ENCODE data around the gene PDZD2. TPM values are rescaled to one million over a fixed set of nuclear protein-coding genes. Genes with fewer than 3 reads are reported as not detected.

PDZD2 gene
- total and polyA plus RNA-seq, 3 donors from 2014 or later = 47.3 to 89.1 (median 83.9) TPM

DNA sequence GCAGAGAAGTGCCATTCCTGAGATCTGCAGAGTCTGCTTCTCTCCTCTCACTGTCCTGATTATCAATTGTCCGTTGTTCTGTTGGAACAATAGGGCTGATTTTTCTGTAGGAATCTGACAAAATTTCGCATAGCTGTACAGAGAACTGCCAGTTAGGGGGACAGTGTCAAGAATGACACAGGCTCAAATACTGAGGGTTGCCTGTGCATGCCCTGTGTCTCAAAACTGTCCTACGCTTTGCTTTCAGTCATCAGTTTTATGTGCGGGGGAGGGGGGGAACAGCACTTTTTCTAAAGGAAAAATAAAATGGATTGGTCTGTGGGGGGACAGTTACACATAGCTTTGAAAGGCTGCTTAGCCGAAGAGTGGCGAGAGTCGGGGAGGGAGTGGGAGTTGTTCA lies 248.6 kb downstream of the PDZD2 start:
- WGBS, 2 donors = 66 to 79% methylated on average over 7 of the region's 7 CpGs
- no peak for DNase-seq
- peaks cover 12% of the 10 kb centered on the region for H3K4me1 ChIP-seq

DNA sequence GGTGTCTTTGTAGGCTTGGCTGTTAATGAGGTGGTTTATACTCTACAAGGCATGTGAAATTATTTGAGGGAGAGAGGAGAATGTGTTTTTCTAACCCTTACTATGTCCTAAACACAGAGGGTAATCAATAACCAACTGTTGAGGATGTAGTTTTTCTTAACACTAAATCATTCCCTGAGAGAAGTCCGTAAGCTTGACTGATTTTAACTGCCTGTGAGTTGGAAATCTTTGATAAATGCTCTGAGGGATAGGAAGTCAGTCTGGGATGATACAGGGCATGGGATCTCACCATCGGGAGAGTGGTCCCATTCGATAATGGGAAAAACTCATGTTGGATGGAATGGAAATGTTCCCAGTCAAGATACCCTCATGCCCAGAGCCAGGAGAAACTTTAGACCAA lies 249.6 kb downstream of the PDZD2 start:
- H3K4me3 ChIP-seq = no peak overlapping the region
- WGBS, 2 donors = 76 to 81% methylated on average over 3 of the region's 3 CpGs
- H3K36me3 ChIP-seq (ENCODE audit: low read depth, missing control alignments) = no peaks in the 10 kb centered on the region
- no peak for TF ChIP-seq POLR2A (IDR thresholded peaks at IDR 0.05)
- TF ChIP-seq, protein P1, sequence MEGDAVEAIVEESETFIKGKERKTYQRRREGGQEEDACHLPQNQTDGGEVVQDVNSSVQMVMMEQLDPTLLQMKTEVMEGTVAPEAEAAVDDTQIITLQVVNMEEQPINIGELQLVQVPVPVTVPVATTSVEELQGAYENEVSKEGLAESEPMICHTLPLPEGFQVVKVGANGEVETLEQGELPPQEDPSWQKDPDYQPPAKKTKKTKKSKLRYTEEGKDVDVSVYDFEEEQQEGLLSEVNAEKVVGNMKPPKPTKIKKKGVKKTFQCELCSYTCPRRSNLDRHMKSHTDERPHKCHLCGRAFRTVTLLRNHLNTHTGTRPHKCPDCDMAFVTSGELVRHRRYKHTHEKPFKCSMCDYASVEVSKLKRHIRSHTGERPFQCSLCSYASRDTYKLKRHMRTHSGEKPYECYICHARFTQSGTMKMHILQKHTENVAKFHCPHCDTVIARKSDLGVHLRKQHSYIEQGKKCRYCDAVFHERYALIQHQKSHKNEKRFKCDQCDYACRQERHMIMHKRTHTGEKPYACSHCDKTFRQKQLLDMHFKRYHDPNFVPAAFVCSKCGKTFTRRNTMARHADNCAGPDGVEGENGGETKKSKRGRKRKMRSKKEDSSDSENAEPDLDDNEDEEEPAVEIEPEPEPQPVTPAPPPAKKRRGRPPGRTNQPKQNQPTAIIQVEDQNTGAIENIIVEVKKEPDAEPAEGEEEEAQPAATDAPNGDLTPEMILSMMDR (IDR thresholded peaks at IDR 0.05) = no peak
- DNase-seq = no peak
- peaks cover 12% of the 10 kb centered on the region for H3K4me1 ChIP-seq
- no peaks in the 10 kb centered on the region for H3K27me3 ChIP-seq
- no peak overlapping the region for H3K27ac ChIP-seq
- intact Hi-C loops (cut with DNase I; ENCODE audit: low total_unique reads) = no loop called here
- no peaks in the 10 kb centered on the region for H3K9me3 ChIP-seq

More for the DNA sequence above, 248.6 kb downstream of the PDZD2 start:
- TF ChIP-seq, protein P1 (IDR thresholded peaks at IDR 0.05) = no peak
- TF ChIP-seq POLR2A (IDR thresholded peaks at IDR 0.05) = no peak
- H3K27me3 ChIP-seq = no peaks in the 10 kb centered on the region
- no peaks in the 10 kb centered on the region for H3K36me3 ChIP-seq (ENCODE audit: low read depth, missing control alignments)
- intact Hi-C loops (cut with DNase I; ENCODE audit: low total_unique reads) = no loop called here
- H3K4me3 ChIP-seq = no peak overlapping the region
- H3K9me3 ChIP-seq = no peaks in the 10 kb centered on the region
- H3K27ac ChIP-seq = no peak overlapping the region

DNA sequence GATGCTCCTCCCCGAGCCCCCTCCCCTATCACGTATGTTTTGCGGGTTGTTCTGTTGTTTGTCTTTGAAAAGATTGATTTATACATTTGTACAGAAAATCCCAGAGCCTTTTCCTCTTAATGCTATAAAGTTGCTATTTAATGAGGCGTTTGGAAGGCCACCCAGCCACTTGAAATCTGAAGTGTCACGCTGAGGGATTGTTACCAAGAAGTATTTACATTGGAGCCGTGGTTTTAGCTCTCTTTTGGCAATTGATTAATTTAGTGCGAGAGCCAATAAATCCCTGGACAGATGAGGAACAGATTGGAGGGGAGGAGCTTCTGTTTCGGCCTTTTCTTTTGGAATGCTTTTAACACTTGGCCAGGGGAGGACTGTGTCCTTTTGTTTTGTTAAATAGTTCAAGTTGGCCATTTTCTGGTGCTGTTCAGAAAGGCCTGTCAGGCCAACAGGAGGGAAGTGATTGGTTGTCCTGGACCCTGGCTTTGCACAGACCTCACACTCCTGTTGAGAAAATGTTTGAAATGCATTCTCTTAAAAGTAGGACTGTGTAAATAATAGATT lies 250.2 kb downstream of the PDZD2 start:
- no peak overlapping the region for H3K27ac ChIP-seq
- WGBS, 2 donors = 53 to 58% methylated on average over 8 of the region's 8 CpGs
- DNase-seq = no peak

DNA sequence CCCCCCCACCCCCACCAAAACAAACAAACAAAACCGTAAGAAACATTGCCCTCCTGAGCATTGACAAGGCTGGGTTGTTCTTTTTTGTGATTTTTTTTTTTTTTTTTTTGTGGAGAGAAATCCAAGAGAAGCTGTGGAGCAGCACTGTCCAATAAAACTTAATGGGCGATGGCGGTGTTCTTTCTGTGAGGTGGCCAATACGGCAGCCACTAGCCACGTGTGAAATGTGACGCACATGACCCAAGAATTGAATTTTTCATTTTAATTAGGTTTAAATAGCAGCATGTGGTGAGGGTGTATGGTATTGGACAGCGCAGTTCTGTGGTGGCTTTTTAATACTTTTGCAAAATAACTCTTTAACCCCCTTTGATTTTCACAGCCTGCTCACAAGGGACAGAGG lies 251.1 kb downstream of the PDZD2 start:
- Histone ChIP-seq H3K36me3 (ENCODE audit: low read depth, missing control alignments) (no peaks in the 10 kb centered on the region), H3K4me1 (peaks cover 12% of the 10 kb centered on the region), H3K27me3 (no peaks in the 10 kb centered on the region), H3K9me3 (no peaks in the 10 kb centered on the region), H3K27ac (no peak overlapping the region), H3K4me3 (no peak overlapping the region)
- intact Hi-C loops (cut with DNase I; ENCODE audit: low total_unique reads) = no loop called here
- TF ChIP-seq POLR2A (IDR thresholded peaks at IDR 0.05) = no peak
- TF ChIP-seq, protein P1 (IDR thresholded peaks at IDR 0.05) = no peak
- WGBS, 2 donors = 58 to 59% methylated on average over 7 of the region's 7 CpGs
- no peak for DNase-seq

More for the DNA sequence above, 250.2 kb downstream of the PDZD2 start:
- Histone ChIP-seq H3K4me3 (no peak overlapping the region), H3K4me1 (peaks cover 12% of the 10 kb centered on the region), H3K27me3 (no peaks in the 10 kb centered on the region), H3K36me3 (ENCODE audit: low read depth, missing control alignments) (no peaks in the 10 kb centered on the region), H3K9me3 (no peaks in the 10 kb centered on the region)
- intact Hi-C loops (cut with DNase I; ENCODE audit: low total_unique reads) = no loop called here
- no peak for TF ChIP-seq POLR2A (IDR thresholded peaks at IDR 0.05)
- TF ChIP-seq, protein P1 (IDR thresholded peaks at IDR 0.05) = no peak

DNA sequence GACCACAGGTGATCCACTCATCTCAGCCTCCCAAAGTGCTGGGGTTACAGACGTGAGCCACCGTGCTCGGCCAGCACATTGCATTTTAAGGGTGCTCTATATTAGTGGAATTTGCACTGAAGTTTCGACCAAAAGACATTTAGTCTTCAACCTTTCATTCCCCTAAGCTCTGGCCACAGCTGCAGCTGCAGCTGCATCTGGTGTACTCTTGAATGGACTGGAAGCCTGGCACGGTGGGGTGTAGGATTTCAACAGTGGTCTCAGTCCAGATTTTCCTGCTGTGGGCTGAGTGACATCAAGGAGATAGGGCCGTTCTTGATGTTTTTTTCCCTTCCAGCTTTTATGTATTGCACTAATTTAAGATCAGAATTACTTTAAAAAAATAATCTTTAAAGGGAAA lies 255.2 kb downstream of the PDZD2 start:
- Histone ChIP-seq H3K4me3 (no peak overlapping the region), H3K9me3 (no peaks in the 10 kb centered on the region), H3K4me1 (peaks cover 4% of the 10 kb centered on the region), H3K27ac (no peak overlapping the region), H3K27me3 (no peaks in the 10 kb centered on the region), H3K36me3 (ENCODE audit: low read depth, missing control alignments) (no peaks in the 10 kb centered on the region)
- intact Hi-C loops (cut with DNase I; ENCODE audit: low total_unique reads) = no loop called here
- 70 to 80% methylated on average over 6 of the region's 6 CpGs for WGBS, 2 donors
- no peak for DNase-seq
- TF ChIP-seq, protein P1 (IDR thresholded peaks at IDR 0.05) = no peak
- no peak for TF ChIP-seq POLR2A (IDR thresholded peaks at IDR 0.05)

All from testis (tissue), 3 donors.